ENCODE measurements around the gene TNS1.
"Not testable (repeated sequence)": the region's sequence is repeated elsewhere in the genome, so short reads cannot be mapped to it uniquely, and the experiment has no call there.

The TNS1 gene

DNA sequence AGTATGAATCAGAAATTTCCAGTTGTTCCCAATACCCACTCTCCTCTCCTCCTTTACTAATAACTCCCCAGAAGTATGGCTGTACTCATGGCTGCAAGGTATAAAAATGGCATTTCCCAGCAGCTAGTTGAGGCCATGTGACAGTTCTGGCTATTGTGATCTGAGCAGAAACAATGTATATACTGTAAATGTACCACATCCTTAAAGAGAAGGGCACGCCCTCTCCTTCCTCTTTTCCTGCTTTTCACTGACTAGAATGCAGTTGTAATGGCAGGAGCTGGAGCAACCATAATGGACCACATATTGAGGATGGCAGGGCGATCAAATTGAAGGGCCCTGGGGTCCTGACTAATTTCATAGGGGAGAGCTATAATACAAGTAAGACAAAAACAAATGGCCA is 211.2 kb downstream of the TNS1 start:
- DNase-seq, result no peak

DNA sequence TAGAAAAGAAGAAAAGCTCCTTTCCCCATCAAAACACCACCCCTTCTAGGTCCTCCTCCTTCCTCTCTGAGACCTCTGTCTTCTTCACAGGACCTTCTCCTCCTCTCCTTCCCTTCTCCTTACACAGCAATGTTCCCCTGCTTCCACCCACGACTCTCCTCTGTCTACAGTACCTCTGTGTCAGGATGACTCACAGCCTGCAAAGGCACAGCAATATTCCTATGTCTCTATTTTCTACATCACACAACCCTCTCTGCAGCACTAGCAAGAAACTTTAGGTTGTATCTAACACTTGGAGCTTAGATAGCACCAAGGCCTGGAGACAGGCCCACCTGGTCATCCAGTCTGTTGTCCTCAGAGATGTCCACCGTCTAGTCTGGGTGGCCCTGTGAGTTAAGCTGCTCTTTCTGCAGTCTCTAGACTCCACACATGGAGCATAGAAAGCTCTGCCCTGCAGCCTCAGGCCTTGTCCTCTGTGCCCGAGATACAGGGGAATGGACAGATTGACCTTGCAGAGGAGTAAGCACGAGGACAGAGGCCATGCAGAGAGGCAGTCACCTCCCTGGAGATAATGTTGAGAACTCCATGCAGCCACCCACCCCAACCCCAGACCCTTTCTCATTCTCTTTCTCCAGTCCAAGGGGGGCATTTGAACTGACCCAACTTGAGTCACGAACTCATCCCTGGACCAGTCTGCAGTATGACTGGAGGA is 212.0 kb downstream of the TNS1 start:
- no peak for DNase-seq

DNA sequence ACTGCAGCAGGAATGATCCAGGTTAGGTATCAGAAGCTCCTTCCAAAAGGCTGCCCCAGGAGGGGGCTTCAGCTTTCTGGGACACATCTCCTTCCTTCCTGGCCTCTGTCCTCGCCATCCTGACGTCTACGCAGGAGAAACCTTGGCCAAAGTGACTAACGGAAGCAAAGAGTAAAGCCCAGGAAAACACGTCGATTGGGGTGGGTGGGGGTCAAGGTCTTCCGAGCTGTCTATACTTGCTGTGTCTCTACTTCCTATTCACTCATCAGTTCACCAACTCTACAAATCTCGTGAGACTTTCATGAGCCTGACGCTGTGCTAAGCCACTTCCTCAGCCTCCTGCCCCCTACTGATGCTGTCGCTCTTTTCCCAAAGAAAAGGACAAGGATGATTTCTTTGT is 212.6 kb downstream of the TNS1 start:
- peak; percentile 12 for DNase-seq

DNA sequence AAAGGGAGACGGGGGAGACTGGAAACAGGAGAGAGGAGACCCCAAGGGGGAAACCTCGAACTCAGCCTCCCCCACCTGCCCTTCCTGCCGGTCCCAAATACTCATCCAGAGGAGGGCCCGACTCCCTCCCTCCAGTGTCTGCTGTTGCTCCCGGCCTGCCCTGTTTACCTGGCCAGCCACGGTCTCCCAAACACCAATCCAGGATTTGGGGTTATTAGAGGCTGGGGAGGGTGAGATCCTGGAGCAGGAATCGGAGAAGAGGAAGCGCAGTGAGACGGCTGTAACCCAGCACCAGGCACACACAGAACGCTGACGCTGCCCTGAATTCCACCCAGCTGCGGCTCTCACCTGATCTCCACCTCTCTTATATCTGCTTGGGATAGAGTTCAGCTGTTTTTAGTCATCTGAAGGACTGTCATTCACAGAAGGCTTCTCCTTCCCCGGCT is 213.0 kb downstream of the TNS1 start:
- no peak for DNase-seq

DNA sequence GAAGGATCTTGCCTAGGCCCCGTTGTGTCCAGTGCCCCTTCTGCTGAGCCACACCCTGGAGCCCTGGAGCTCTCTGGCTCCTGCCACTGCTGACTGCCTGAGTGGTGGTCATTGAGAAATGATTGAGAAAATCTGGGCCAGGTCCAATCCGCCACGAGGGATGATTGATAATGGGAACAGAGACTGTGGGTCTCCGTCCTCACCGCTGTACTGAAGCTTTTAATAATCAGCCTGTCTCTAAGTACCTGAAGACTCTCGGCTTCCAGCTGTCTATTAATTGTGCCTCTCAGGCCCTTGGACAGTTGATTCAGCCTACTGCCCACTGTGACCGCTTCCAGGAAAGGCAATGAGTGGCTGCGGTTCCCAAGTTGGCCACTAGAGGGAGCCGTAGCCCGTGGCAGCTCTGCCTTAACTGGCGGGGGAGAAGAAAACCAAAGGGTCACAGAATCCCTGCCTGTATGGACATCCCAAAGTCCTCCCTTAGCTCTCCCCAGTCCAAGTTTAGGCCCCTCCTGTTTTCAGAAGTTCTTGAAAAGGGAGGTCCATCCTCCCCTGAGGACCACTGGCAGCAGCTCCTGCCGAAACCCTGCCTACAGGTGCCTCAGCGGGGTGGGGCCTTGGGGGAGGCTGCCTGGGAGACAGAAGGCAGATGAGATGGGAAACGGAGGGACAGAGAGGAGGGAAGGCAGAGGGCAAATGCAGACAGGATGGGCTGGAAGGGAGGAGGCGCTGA is 213.6 kb downstream of the TNS1 start:
- DNase-seq, result peak; percentile 85

DNA sequence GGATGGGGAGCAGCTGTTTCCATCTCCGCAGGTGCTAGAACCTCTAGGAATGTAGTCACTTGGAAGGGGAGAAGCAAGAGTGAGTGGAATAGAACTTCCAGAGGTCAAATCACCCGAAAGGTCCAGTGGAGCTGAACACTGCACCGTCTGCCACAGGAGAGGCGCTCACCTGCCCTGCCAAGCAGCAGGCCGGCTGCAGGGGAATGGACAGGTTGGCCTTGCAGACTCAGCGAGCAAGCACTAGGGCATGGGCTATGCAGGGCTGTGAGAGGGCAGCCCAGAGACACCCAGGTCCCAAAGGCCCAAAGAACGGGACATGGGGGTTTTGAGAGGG is 214.2 kb downstream of the TNS1 start:
- no peak for DNase-seq

DNA sequence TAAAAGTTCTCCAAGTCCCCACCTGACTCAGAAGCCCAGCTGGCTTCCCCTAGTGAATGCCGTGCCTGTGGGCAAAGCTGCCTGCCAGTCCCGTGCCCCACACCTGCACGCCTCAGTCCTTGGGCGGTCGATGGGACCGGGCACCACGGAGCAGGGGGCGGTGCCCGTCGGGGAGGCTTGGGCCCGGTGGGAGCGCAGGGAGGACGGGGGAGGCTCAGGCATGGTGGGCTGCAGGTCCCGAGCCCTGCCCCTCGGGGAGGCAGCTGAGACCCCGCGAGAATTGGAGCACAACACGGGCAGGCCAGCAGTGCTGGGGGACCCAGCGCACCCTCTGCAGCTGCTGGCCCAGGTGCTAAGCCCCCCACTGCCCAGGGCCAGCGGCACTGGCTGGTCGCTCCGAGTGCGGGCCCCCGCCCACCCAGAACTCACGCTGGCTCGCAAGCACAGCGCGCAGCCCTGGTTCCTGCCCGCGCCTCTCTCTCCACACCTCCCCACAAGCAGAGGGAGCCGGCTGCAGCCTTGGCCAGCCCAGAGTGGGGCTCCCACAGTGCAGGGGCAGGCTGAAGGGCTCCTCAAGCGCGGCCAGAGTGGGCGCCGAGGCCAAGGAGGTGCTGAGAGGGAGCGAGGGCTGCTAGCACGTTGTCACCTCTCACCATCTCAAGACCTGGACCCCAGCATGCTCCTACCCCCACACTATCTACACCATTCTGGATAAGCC is 215.5 kb downstream of the TNS1 start:
- DNase-seq, result no peak

DNA sequence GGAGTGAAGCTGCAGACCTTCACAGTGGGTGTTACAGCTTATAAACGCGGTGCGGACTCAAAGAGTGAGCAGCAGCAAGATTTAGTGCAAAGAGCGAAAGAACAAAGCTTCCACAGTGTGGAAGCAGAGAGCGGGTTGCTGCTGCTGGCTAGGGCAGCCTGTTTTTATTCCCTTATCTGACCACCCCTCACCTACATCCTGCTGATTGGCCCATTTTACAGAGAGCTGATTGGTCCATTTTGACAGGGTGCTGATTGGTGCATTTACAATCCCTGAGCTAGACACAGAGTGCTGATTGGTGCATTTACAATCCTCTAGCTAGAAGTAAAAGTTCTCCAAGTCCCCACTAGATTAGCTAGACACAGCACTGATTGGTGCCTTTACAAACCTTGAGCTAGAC is 216.2 kb downstream of the TNS1 start:
- DNase-seq, result not testable (repeated sequence)

DNA sequence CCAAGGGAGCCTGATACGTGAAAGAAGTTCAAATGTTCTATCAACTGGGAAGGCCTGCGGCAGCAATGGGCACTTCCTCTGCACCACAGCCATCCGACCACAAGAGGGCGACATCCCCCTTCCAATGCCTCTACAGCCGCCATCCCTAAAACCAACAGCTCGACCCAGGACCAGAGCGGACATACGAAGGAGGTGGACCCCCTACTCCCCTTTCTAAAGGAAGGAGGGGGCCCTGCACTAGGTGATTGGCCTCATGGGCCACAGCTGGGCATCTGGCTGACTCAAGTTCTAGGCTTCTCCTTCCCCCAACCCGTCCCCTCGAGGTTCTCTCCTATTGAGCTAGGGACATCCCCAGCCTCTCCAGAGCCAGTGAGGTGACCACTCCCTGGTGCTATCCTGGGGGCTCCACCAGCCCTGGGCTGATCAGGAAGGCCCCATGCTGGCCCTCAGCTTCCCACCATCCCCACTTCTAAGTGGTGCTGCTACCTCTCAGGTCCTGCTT is 217.2 kb downstream of the TNS1 start:
- peak; percentile 83 for DNase-seq

DNA sequence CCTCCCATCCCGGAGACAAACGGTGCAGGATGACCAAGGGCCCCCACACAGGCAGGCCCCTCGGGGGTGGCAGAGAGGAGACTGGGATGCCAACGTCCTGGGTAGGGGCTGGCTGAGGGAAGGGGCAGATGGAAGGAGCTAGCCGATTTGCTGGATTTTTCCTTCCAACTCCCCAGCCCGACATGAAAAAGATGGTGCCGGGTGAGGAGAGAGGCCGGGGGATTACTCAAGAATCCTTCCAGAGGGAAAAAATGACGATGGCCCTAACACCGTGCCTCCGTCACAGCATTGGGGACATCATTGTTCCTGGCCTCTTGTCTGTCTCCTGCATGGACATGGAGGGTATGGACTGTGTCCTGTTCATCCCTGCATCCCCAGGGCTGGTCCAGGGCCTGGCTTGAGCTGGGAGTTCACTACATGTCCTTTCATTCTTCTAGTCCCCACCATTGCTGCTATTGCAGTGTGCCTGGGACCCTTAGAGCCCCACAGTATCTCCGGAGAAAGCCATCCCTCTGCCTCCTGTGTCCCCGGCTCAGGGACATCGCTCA is 217.7 kb downstream of the TNS1 start:
- DNase-seq, result no peak

DNA sequence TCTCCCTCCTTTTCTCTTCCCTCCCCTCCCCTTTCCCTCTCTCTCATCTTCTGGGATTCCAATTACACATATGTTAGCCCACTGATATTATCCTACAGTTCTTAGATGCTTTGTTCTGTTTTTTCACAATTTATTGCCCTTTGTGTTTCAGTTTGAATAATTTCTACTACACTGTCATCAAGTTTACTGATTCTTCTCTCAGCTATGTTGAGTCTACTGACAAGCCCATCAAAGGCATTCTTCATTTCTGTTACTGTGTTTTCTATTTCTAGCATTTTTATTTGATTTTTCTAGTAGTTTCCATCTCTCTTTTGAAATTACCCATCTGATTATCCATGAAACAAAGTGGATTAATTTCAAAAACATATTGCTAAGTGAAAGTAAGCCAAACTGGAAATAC is 219.6 kb downstream of the TNS1 start:
- DNase-seq, result no peak

DNA sequence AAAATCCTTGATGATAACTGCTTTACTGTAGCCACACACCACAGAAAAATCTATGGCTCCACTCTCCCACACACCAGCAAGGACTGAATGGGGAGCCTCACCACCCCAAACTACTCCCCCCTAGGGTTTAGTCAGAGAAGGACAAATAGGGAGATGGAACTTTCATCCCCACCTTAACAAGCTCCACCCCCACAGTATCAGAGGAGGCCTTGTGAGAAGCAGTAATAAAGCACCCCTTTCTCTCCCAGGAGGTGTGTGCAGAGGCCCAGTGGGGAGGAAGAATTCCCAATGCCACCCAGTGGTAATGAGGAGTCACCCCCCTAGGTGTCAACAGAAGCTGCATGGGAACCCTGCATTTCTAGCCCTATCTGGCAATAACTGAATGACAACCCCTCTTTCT is 224.9 kb downstream of the TNS1 start:
- DNase-seq, result no peak

DNA sequence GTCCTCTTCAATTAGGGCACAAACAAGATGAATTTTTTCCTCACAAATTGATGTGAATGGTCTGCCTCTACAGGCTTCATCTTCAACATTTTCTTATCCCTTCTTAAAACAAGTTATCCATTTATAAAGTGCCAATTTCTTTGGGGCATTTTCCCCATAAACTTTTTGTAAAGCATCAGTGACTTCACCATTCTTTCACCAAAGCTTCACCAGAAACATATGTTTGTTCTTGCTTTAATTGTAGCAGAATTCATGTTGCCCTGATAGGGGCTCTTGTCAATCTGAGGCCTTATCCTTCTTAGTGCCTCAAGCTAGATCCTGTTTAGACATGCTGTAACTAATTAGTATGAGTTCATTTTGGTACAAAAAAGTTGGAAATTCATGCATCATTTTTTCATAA is 226.2 kb downstream of the TNS1 start:
- no peak for DNase-seq

DNA sequence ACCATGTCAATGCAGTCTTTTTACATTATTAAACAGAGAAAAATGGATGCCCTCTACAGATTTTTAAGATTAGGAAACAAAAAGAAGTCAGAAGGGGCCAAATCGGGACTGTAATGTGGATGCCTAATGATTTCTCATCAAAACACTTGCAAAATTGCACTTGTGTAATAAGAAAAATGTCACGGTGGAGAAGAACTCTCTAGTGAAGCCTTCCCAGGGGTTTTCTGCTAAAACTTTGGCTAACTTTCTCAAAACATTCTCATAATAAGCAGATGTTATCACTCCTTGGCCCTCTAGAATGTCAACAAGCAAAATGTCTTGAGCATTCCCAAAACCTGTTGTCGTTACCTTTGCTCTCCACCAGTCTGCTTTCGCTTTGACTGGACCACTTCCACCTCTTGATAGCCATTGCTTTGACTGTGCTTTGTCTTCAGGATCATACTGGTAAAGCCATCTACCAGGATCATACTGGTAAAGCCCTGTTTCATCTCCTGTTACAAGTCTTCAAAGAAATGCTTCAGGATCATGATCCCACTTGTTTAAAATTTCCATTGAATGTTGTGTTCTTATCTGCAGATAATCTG is 226.8 kb downstream of the TNS1 start:
- no peak for DNase-seq

DNA sequence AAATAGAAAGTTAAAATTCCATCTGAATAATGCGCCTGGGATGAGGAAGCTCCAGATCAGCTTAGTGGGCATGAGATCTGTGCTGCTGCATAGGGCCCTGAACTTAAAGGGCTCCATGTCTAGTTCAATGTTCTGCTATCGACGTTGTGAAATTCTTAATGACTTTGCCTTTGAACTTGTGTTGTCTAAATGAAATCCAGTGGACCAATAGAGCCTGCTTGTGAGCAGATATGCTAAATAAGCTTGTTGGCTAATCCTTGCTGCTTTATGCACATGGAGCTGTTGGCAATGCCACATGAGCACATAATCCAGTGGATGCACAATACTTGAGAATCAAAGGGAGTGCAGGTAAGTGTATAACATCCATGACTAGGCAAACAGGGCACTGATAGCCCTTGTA is 228.6 kb downstream of the TNS1 start:
- no peak for DNase-seq

DNA sequence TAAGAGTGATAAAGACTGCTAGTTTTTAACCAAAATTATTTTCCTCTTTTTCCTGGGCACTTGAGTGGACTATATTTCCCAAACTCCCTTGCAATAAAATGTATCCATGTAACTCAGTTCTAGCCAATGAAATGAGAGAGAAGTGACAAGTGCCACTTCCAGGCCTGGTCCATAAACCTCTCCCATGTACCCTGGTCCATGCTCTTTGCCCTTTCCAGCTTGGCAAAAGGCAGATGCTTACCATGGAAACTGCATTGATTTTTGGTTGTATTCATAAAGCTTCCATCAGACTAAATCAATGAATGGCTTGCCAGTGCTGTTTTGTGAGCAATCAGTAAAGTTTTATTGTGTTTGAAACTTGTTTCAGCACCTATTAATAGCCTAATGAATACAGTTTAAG is 229.3 kb downstream of the TNS1 start:
- no peak for DNase-seq

DNA sequence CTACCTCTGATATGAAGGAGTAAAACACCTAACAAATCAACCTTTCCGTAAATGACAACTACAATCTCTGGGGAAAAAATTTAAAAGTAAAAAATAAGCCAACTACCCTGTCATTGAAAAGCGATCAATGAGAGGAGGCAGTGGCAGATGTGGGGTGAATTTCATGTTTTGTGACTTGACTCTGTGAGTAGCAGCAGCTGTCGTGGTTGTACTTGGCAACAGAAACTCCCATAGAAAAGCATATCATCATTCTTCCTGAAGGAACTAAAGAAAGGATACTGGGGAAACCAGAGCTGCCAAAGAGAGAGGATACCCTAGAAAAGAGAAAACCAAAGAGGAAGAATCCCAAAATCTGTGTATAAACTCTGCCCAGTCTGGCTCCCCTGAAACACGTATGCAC is 236.4 kb downstream of the TNS1 start:
- DNase-seq, result no peak

DNA sequence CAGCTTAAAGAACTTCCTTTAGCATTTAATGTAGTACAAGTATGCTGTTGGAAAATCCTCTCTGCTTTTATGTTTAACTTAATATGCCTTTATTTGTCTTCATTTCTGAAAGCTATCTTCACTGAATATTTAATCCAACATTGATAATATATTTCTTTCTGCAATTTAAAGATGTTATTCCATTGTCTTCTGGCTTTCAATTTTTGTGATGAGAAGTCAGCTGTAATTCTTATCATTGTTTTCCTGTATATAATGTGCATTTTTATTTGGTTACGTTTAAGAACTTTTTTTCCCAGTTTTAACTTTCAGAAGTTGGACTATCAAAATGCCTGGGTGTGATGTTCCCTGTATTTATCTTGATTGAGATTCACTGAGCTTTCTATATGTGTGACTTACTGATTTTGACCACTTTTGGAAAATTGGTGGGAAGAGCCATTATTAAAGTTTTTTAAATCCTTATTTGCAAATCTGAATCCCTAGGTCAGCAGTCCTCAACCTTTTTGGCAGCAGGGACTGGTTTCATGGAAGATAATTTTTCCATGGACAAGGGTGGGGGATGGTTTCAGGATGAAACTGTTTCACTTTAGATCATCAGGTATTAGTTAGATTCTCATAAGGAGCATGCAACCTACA is 241.0 kb downstream of the TNS1 start:
- DNase-seq, result no peak

DNA sequence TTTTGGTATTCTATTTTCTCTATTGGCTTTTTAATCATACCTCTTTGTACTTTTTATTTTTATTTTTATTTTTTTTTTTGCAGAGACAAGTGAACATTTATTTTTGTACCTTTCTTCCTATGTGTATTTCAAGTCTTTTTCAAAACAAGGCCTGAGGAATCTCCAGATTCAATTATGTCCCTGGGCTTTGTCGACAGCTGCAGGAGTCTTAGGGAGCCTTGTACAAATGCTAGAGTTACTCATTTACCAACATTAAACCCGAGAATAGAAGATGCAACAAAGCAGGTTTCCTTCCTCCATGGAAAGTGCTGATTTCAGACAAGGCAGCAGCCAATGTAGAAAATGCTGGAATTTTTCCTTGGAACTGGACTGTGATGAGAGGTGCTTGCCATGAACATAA is 242.8 kb downstream of the TNS1 start:
- DNase-seq, result no peak

DNA sequence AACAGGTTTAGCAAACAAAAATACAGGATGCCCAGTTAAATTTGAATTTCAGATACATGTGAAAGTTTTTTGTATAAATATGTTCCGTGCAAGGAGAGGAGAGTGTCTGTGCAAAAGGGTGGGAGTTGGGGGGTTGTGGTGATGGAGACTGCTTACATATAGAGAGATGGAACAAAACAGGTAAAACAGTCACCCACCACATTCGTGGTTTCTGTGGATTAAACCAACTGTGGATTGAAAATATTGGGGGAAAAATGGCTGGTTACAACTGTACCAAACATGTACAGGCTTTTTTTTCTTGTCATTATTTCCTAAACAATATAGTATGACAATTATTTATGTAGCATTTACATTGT is 245.7 kb downstream of the TNS1 start:
- DNase-seq, result no peak

DNA sequence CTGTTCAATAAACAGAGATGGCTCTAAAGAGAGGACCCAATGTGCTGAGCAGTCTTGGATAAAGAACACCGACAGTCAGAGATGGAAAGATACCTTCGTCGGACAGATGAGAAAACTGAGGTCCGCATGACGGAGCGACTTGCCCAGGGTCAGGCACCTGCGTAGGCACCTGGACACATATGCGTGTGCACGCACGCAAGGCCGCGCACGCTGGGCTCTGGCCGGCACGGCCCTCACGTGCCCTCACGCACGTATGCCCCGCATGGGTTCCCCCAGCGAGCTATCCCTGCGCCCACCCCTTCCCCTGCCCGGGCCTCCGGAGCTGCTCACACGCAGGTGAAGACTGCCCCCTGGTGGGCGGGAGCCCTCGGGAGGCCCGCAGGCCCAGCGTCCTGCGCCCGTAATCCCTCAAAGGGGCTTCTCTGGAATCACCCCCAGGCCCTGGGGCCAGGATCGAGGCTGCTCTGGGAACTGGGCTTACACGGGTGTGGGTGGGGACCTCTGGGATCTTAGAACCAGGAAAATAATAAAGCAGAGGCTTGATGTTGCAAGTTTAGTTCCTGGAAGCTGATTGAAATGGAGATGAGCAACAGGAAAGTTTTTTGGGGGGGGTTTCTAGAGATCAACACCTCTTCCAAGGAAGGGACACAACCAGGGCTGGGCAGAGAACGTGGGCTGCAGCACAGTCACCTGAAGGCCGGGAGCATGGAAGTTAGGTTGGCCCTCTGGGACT is 246.3 kb downstream of the TNS1 start:
- peak; percentile 75 for DNase-seq
